ES-I3 (cell line): ENCODE measurements around the gene MMP25.

Experiments used
- H3K36me3 ChIP-seq: 2 replicates; pipeline ENCODE4 v1.6.1; 2013; ENCODE audit warnings: mild to moderate bottlenecking, low read length, control low read depth, moderate library complexity; ENCODE audit not compliant: insufficient read depth
- H3K4me1 ChIP-seq: 2 replicates; pipeline ENCODE4 v1.6.1; 2013; ENCODE audit warnings: mild to moderate bottlenecking, control low read depth, low read length; ENCODE audit not compliant: insufficient read depth
- H3K9ac ChIP-seq: 2 replicates; pipeline ENCODE4 v1.6.1; 2013; ENCODE audit warnings: low read depth, mild to moderate bottlenecking, low read length, moderate library complexity
- H3K9me3 ChIP-seq: 2 replicates; pipeline ENCODE4 v1.6.1; 2013; ENCODE audit warnings: mild to moderate bottlenecking, low read length, moderate library complexity; ENCODE audit not compliant: control insufficient read depth, insufficient read depth

Gene MMP25

GRCh38 chr16:3030222-3031212, 15.8 kb upstream of the MMP25 start:
- Histone ChIP-seq H3K4me1 (peaks cover 4% of the 10 kb centered on the region; the same call in 1 of the 2 replicates), H3K36me3 (no peaks in the 10 kb centered on the region), H3K9ac (no peak overlapping the region), H3K9me3 (no peaks in the 10 kb centered on the region)

DNA sequence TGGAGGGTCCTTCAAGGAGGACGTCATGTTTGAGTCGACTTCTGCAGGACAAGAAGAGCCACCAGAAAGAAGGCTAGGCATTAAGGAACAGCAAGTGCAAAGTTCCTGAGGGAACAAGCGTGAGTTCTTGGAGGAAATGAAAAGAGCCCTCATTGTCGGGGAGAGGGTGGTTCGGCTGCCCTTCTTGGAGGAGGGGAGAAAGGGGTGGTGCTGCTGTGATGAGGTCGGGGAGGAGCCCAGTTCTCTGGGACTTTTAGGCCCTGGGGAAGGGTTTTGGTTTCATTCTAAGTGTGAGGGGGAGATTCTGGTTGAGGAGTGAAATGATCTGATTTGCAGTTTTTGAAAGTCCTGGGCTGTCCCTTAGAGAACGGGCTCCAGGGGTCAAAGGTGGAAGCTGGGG, 13.7 kb upstream of the MMP25 start:
- Histone ChIP-seq H3K9me3 (no peaks in the 10 kb centered on the region), H3K9ac (no peak overlapping the region), H3K4me1 (peaks cover 4% of the 10 kb centered on the region; the same call in 1 of the 2 replicates), H3K36me3 (no peaks in the 10 kb centered on the region)

DNA sequence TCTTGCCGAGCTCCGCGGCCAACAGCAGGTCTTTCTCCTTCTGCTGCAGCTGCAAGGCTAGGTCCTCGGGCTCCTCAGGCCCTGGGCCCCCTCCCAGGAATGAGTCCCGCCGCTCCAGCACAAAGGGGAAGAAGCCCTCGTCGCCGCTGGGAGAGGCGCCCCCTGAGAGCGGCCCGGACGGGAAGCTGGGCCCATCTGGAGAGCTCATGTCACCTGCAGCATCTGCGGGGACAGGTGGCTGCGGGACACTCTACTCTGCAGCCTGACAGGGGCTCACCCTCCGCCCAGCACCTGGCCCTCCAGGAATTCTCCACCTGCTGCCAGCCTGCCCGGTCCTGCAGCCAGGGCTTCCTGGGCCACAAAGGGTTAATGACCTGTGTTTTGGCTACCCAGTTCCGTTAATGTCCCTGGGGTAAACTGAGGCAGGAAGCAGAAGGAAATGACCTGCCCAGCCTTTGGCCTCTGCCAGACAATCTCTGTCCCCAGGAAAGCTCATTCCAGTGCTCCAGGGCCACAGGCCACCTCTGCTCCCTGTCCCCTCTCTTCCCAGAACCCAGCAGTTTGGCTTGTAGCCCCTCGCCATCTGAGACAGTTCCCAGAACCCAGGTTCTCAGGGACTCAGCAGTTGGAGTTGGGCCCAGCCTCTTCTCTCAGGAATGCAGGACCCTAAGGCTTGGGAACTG, 10.9 kb upstream of the MMP25 start:
- peak overlapping the region; percentile 35 for H3K9ac ChIP-seq
- peaks cover 4% of the 10 kb centered on the region; the same call in 1 of the 2 replicates for H3K4me1 ChIP-seq
- no peaks in the 10 kb centered on the region for H3K36me3 ChIP-seq
- H3K9me3 ChIP-seq, result no peaks in the 10 kb centered on the region

GRCh38 chr16:3035972-3036725, 10.2 kb upstream of the MMP25 start:
- Histone ChIP-seq H3K4me1 (peaks cover 4% of the 10 kb centered on the region; the same call in 1 of the 2 replicates), H3K36me3 (no peaks in the 10 kb centered on the region), H3K9ac (peak overlapping the region; percentile 35), H3K9me3 (no peaks in the 10 kb centered on the region)

DNA sequence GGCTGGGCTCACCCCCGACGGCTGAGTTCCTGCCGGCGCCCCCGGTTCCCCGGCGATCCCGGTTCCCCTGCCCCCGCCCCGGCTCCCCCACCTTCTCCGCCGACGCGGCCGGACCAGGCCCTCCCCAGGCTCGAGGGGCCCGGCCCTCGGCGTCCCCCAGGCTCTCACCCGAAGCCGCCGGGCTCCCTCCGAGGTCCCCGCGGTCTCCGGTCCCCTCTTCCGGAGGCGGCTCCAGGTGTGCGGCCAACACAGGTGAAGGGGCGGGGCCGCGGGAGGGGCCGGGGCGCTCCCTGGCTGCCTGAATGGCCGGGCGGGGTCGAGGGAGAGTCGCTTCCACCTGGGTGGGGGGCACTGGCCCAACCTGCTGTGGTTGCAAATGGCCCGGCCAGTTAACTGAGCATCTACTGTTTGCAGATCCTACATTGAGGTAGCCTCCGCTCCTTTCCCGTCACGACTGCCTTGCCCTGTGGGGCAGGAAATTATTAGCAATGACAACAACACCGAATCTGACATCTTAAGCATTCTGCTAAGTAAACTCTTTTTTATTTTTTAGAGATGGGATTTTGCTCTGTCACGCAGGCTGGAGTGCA, 9.5 kb upstream of the MMP25 start, which contains the start of gene BICDL2:
Gene BICDL2, minus strand, starts transcription at position 219 of the 590 bp plus-strand sequence. CDS start 1,448 bp downstream, outside the sequence.
- H3K36me3 ChIP-seq, result no peaks in the 10 kb centered on the region
- peak within 1 kb of the TSS; percentile 35 for H3K9ac ChIP-seq
- H3K9me3 ChIP-seq, result no peaks in the 10 kb centered on the region
- H3K4me1 ChIP-seq, result no peaks in the 10 kb centered on the region

GRCh38 chr16:3038256-3038655, 8.1 kb upstream of the MMP25 start:
- H3K9ac ChIP-seq, result no peak overlapping the region

GRCh38 chr16:3038896-3039295, 7.5 kb upstream of the MMP25 start:
- H3K36me3 ChIP-seq, result no peaks in the 10 kb centered on the region
- no peaks in the 10 kb centered on the region for H3K4me1 ChIP-seq
- no peak overlapping the region for H3K9ac ChIP-seq
- H3K9me3 ChIP-seq, result no peaks in the 10 kb centered on the region

More at GRCh38 chr16:3038256-3038655, 8.1 kb upstream of the MMP25 start:
- no peaks in the 10 kb centered on the region for H3K9me3 ChIP-seq
- no peaks in the 10 kb centered on the region for H3K4me1 ChIP-seq
- H3K36me3 ChIP-seq, result no peaks in the 10 kb centered on the region

DNA sequence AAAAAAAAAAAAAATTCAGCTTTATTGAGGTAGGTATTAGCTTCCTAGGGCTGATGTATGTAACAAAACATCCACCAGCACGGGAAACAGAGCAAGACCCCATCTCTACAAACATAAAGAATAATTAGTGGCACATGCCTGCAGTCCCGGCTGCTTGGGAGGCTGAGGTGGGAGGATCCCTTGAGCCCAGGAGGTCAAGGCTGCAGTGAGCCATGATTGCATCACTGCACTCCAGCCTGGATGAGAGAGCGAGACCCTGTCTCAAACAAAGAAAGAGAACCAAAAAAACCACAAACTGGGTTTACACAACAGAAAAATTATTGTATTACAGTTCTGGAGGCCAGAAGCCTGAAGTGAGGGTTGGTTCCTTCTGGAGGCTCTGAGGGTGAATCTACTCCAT, 4.0 kb upstream of the MMP25 start:
- no peak overlapping the region for H3K9ac ChIP-seq
- H3K9me3 ChIP-seq, result no peaks in the 10 kb centered on the region
- no peaks in the 10 kb centered on the region for H3K36me3 ChIP-seq
- no peaks in the 10 kb centered on the region for H3K4me1 ChIP-seq

DNA sequence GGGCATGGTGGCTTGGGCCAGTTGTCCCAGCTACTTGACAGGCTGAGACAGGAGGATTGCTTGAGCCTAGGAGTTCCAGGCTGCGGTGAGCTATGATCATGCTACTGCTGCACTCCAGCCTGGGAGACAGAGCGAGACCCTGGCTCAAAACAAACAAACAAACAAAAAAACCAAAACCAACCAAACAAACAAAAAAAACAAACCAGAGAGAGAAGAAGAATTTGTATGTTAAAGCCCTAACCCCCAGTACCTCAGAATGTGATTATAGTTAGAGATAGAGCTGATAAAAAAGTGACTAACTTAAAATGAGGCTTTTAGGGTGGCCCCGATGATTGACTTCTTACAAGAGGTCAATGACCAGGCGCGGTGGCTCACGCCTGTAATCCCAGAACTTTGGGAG, 1.7 kb upstream of the MMP25 start:
- Histone ChIP-seq H3K9ac (no peak overlapping the region), H3K4me1 (no peaks in the 10 kb centered on the region), H3K9me3 (no peaks in the 10 kb centered on the region), H3K36me3 (no peaks in the 10 kb centered on the region)

GRCh38 chr16:3046641-3047386, 453 bp downstream of the MMP25 start:
- Histone ChIP-seq H3K9ac (peak overlapping the region; percentile 75), H3K9me3 (no peaks in the 10 kb centered on the region)

GRCh38 chr16:3047387-3047720, 993 bp downstream of the MMP25 start:
- Histone ChIP-seq H3K9me3 (no peaks in the 10 kb centered on the region), H3K4me1 (no peaks in the 10 kb centered on the region), H3K36me3 (no peaks in the 10 kb centered on the region), H3K9ac (peak overlapping the region; percentile 75; the same call in 1 of the 2 replicates)

More at GRCh38 chr16:3046641-3047386, 453 bp downstream of the MMP25 start:
- Histone ChIP-seq H3K4me1 (no peaks in the 10 kb centered on the region), H3K36me3 (no peaks in the 10 kb centered on the region)

DNA sequence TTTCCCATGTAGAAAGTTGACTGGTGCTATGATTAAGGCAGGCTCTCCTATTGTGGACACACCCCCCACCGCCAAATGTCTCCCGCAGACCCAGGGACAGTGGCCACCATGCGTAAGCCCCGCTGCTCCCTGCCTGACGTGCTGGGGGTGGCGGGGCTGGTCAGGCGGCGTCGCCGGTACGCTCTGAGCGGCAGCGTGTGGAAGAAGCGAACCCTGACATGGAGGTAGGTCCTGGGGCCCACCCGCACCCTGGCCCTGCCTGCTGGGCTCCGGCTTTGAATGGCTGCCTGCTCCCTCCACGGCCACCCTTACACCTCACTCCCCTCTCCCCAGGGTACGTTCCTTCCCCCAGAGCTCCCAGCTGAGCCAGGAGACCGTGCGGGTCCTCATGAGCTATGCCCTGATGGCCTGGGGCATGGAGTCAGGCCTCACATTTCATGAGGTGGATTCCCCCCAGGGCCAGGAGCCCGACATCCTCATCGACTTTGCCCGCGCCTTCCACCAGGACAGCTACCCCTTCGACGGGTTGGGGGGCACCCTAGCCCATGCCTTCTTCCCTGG, 3.6 kb downstream of the MMP25 start:
- H3K9me3 ChIP-seq, result no peaks in the 10 kb centered on the region
- H3K36me3 ChIP-seq, result no peaks in the 10 kb centered on the region
- H3K9ac ChIP-seq, result no peak overlapping the region
- H3K4me1 ChIP-seq, result no peaks in the 10 kb centered on the region

DNA sequence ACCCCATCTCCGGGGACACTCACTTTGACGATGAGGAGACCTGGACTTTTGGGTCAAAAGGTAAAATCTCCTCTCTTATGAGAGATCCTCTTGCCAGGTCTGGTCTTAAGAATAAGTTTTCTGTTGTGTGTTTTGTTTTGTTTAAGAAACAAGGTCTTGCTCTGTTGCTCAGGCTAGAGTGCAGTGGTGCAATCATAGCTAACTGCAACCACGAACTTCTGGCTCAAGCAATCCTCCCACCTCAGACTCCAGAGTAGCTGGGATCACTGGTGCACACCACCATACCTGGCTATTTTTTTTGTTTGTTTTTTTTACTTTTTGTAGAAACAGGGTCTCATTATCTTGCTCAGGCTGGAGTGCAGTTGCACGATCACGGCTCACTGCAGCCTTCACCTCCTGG, 4.1 kb downstream of the MMP25 start:
- H3K9me3 ChIP-seq, result no peaks in the 10 kb centered on the region
- no peak overlapping the region for H3K9ac ChIP-seq
- no peaks in the 10 kb centered on the region for H3K36me3 ChIP-seq
- no peaks in the 10 kb centered on the region for H3K4me1 ChIP-seq
